ENCODE data around the gene CNFN.

- TF ChIP-seq CTCF (conservative IDR thresholded peaks at IDR 0.05 in 1 of 2, IDR thresholded peaks at IDR 0.05 in 1 of 2; ENCODE audit: low read depth in 1 of 2, low read length in 2 of 2) (no peak), EZH2 (IDR thresholded peaks at IDR 0.05; ENCODE audit: low read length, missing control alignments) (no peak)
Measured at GRCh38 chr19:42361545-42361910, 28.6 kb downstream of the CNFN start.

Data from fibroblast of lung (primary cell).